Measurements from ENCODE around the gene PLEKHG1. TPM values are rescaled to one million over a fixed set of nuclear protein-coding genes. Genes with fewer than 3 reads are reported as not detected.

Gene PLEKHG1
- total RNA-seq, 1 experiment from 2014 or later: 2.7 TPM

GRCh38 chr6:150635906-150636514 is 36.3 kb downstream of the PLEKHG1 start (continued):
- TF ChIP-seq FOXP4 (CRISPR knock-in tag; IDR thresholded peaks at IDR 0.05) (no peak), IRF2 (CRISPR knock-in tag; IDR thresholded peaks at IDR 0.05; ENCODE audit: borderline replicate concordance, low read depth) (no peak), ZNF138 (CRISPR knock-in tag; conservative IDR thresholded peaks at IDR 0.05) (no peak), ZNF317 (CRISPR knock-in tag; IDR thresholded peaks at IDR 0.05; ENCODE audit: borderline replicate concordance, low read depth) (no peak), ZNF121 (CRISPR knock-in tag; IDR thresholded peaks at IDR 0.05) (no peak), CDX4 (CRISPR knock-in tag; IDR thresholded peaks at IDR 0.05; ENCODE audit: borderline replicate concordance) (no peak), TEAD4 (CRISPR knock-in tag; IDR thresholded peaks at IDR 0.05) (no peak)

GRCh38 chr6:150636808-150637207 is 37.1 kb downstream of the PLEKHG1 start:
- H3K4me1 Mint-ChIP-seq: peaks cover 10% of the 10 kb centered on the region
- ATAC-seq (no peak), DNase-seq (ENCODE audit: low spot score) (no peak)
- H3K9me3 Mint-ChIP-seq: no peaks in the 10 kb centered on the region
- POLR2A ChIA-PET: no interaction called here
- CTCF ChIA-PET: no interaction called here
- H3K27ac Mint-ChIP-seq: no peak overlapping the region
- H3K36me3 Mint-ChIP-seq: no peaks in the 10 kb centered on the region
- H3K27me3 Mint-ChIP-seq (ENCODE audit: low read depth): no peaks in the 10 kb centered on the region
- no peak overlapping the region for H3K4me3 Mint-ChIP-seq
- TF ChIP-seq AR (CRISPR knock-in tag; IDR thresholded peaks at IDR 0.05) (no peak), CTCF (IDR thresholded peaks at IDR 0.05) (no peak), HMGXB4 (CRISPR knock-in tag; IDR thresholded peaks at IDR 0.05) (no peak), EMX1 (CRISPR knock-in tag; IDR thresholded peaks at IDR 0.05) (no peak), CBFB (CRISPR knock-in tag; IDR thresholded peaks at IDR 0.05; ENCODE audit: low read depth) (no peak), GABPB1 (CRISPR knock-in tag; IDR thresholded peaks at IDR 0.05) (no peak), KAT7 (CRISPR knock-in tag; IDR thresholded peaks at IDR 0.05; ENCODE audit: borderline replicate concordance) (no peak), ZNF396 (CRISPR knock-in tag; IDR thresholded peaks at IDR 0.05; ENCODE audit: borderline replicate concordance) (no peak), E2F1 (CRISPR knock-in tag; IDR thresholded peaks at IDR 0.05) (no peak), PRDM15 (CRISPR knock-in tag; IDR thresholded peaks at IDR 0.05) (no peak), ZNF423 (CRISPR knock-in tag; IDR thresholded peaks at IDR 0.05) (no peak), ZBTB21 (CRISPR knock-in tag; IDR thresholded peaks at IDR 0.05; ENCODE audit: borderline replicate concordance) (no peak), ZMAT4 (CRISPR knock-in tag; IDR thresholded peaks at IDR 0.05) (no peak), ZNF219 (CRISPR knock-in tag; IDR thresholded peaks at IDR 0.05; ENCODE audit: borderline replicate concordance) (no peak)

Measured in WTC11 (cell line).